Superior temporal gyrus (tissue), 1 donor: Measurements from ENCODE around the gene DACH1.
A peak's percentile ranks its signal among the peaks of the same experiment; 100 is the strongest.
"Not testable (repeated sequence)": the region's sequence is repeated elsewhere in the genome, so short reads cannot be mapped to it uniquely, and the experiment has no call there.

Source experiments
- DNase-seq: peaks from one replicate; pipeline ENCODE4 v3.0.0-alpha.2; 2016; ENCODE audit errors: extremely low spot score

The DACH1 gene

DNA sequence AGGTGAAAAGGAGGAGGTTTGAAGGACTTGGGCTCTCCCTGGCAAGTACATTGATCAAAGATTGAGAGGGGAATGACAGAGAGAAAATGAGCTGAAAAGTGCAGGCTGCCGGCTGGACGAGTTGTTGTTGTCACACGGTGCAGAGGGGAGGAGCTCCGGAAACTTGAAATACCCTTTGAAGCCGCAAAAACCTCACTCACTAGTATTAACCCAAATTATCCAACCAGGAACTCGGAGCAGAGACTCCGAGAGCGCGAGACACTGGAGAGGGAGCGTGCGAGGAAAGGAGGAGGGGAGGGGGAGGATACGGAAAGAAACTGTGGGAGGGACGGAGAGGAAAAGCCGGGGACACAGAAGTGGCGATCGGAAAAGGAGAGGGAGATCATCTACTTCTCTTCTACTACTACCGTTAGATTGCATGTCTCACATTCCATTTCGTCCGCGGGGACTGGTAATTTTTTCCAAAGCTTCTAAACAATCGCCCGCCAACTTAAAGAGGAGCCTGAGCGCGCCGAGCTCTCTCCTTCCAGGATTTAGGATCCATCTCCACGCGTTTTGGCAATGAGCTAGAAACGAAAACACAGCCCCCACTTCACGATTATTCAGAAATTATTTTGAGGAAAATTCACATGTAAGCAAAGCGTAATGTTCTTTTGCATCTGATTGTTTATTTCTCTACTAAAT lies at the start of gene DACH1:
DACH1 (minus strand) TSS at position 74 of the 684 bp plus-strand sequence.
- DNase-seq = peak; percentile 32

GRCh38 chr13:71913717-71914116 lies 46.7 kb upstream of the DACH1 start:
- no peak for DNase-seq

DNA sequence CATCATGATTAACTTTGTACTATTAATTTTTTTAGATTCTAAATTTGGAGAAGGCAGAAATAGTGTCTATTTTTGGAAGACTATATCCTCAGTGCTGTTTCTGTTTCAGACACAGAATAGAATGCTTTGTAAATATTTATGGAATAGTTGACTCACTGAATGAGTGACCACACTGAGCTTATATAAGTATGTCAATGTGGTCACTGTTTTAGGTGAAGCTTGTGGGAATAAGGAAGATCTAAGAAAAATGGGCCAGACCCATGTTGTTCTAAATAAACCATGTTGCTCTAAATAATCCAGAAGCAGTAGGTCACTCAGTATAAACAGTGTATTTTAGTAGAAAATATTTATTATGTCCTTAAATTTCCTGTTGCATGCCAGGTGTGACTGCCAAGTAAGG lies 45.5 kb upstream of the DACH1 start:
- no peak for DNase-seq

GRCh38 chr13:71906448-71906847 lies 39.4 kb upstream of the DACH1 start:
- no peak for DNase-seq

GRCh38 chr13:71902676-71903075 lies 35.7 kb upstream of the DACH1 start:
- DNase-seq = no peak

- DNase-seq = not testable (repeated sequence)
Measured at GRCh38 chr13:71893506-71893905, 26.5 kb upstream of the DACH1 start.

DNA sequence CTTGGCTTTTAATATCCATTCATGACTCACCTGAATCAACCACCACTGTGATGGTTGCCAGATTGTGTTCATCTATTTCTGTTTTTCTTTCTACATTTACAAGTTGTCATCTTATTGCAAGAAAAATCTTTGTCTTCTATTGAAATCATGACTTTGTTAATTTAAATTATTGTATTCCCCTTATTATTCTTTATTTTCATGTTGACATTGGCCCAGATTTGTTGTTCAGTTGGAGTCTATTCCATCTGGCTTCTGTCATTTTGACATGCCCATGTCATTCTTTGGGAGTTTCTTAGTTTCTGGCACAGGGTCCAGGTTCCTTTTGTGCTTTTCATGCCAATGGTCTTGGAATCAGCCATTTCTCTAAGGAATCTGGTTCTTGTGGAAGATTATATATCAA lies 19.9 kb upstream of the DACH1 start:
- DNase-seq = no peak

- no peak for DNase-seq
Measured at GRCh38 chr13:71882120-71882519, 15.1 kb upstream of the DACH1 start.

DNA sequence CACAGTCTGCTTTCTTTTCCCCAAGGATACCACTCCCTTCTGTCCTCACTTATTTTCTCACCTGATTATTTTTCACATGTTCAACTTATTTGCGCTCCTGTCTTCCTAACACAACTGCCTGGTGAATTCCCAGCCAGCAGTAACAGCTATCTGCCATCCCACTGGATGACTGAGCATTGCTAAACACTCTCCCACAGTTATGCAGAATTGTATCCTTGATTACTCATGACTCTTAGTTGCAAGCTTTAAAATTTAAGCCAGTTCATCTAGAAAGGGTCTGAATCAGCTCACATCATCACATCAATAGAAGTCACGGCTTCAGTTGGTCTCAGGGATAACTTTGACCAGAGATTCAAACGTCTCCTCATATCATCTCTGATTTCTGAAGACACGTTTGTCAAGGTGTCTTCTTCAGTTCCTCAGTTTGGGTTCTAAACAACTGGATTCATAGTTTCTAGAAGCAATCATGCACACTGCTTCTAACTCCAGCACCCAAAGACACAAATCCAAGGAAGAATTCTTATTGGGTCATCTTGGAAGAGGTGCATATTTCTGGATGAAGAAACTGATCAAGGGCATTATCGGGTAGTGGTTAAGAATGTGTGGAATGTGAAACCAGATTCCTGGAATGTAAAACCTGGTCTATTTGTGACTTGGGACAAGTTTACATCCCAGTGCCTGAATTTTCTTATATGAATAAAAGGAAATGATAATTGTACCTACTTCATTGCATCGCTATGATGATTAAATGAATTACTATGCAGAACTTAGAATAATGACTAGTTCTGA lies 13.9 kb upstream of the DACH1 start:
- no peak for DNase-seq

DNA sequence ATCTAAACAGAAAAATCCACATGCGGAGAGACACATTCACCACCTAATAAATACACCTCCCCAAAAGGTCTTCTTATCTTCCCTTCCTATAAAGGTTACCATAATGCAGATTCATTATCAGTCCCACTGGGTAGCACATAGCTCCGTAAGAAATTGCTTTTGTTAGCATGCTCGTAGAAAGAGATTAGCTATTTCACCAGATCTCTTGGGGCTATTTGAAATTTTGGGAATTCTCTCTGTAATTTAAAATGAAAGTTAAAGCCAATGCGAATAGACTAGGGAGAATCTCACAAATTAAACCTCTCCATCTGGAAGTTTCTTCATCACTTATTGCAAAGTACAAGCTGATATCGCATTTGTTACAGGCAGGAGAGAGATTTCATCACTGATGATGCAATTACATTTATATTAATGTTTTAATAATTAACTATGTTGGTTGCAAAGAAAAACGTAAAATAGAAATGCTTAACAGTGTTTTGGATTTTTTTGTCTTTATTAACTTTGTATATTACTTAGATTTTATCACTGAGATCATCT lies 12.9 kb upstream of the DACH1 start:
- no peak for DNase-seq

- DNase-seq = peak; percentile 56
Measured at GRCh38 chr13:71879129-71879535, 12.1 kb upstream of the DACH1 start.

DNA sequence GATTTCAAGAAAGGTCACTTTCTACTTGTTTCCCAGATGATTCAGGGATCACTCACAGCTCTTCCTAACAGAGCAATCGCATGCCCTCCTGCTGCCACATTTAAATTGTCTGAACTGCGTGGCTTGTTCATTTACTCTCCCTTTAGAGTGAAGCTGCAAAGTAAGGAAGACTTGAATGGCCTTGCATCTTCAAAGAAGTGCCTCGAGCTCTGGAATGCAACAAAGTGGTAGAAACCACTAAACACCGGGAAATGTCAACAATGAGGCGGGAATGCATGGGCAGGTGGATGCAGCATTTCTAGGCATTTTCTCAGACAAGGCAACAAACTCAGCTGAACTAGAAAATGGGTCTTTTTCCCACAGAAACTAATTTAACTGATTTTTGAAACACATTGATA lies 10.3 kb upstream of the DACH1 start:
- no peak for DNase-seq

DNA sequence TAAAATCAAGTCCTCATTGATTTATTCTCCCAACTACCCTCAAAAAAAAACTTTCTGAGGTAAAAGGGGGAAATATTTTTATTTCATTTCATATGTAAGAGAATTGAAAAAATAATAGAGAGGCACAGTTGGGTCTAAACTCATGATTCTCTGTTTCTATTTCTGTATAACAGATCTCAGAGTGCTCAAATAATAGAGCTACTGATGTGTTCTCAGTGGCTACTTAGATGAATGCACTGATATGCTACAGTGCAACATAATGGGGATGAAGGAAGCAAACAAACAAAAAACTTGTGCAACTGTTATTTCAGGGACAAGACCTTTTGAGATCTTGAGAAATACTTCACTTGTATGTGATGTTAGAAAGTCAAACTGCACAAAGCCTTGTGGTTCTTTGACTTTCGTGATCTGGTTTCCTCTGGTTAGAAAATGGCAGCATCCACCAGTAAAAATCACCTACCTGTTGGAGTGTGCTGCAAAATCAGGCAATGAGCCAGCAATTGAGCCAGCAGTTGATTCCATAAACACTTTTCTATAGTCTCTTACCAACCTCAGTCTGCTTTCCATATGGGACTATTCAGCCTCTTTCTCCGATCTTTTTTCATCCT lies 9.7 kb upstream of the DACH1 start:
- no peak for DNase-seq

DNA sequence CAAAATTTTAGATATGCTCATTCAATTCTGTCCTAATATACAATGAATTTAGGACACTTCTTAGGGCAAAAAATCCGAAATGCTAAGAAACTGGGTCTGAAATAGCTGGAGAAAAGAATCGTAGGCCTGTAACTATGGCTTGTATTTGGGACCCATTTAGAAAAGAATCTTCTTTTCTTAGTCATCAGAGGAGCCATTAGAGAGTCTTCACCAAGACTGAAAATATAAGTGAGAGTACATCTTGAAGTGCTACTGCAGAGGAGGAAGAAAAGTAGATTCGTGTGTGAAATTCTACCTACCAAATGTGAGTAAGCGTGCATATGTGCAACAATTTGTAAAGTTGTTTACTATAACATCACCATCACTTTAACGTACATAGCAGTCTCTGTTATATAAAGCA lies 8.8 kb upstream of the DACH1 start:
- DNase-seq = no peak

- DNase-seq = no peak
Measured at GRCh38 chr13:71874458-71874857, 7.5 kb upstream of the DACH1 start.

DNA sequence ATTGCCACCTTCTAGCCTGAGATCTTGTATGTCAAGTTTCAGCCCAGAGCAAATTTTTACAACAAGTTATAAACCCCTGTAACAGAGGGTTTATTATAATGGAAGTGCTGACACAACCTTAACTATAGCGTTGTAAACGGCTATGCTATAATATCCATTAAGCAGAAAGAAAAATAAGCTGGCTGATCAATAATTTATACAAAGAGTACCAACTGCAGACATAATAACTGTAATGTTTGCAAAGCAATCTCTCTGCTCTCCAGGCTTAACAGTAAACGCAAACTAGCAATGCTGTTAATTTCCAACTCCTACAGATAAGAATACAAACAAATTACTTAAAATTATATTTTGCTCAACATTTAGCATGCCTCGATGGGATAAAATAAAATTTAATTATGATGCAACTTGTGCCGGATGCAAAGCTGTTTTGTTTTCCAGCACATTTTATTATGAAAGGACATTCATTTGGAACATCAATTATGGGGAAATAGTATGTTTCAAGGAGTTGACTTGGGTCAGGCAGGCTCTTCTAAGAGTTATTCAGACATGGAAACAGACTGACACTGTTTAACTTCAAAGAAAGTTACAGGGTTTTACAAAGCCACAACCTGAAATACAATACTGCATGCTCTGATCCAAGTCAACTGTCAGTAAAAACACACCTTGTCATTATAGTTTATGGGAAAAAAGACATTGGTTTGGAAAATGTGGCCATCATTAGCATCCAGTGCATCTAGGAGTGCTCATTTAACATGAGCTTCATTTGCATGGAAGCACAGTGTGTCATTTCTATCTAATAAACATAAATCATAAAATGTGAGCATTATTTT lies 6.6 kb upstream of the DACH1 start:
- no peak for DNase-seq

DNA sequence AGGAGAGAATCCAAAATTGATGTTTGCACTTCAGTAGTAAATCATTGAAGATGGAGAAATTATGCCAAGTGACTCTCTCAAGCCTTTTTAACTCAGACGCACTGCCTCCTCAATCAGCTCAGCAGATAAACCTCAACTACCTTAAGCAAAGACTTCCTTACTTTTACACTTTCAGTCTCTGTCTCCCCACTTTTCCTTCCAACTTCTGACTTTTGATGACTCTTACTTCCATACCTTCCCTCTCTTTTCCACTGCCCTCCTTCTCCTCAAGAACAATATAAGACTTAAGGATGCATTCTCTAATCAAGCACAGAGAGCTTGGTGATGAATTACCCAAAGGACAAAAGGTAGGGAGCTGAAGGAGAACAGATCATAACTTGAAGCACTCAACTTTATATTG lies 4.8 kb upstream of the DACH1 start:
- DNase-seq = no peak

DNA sequence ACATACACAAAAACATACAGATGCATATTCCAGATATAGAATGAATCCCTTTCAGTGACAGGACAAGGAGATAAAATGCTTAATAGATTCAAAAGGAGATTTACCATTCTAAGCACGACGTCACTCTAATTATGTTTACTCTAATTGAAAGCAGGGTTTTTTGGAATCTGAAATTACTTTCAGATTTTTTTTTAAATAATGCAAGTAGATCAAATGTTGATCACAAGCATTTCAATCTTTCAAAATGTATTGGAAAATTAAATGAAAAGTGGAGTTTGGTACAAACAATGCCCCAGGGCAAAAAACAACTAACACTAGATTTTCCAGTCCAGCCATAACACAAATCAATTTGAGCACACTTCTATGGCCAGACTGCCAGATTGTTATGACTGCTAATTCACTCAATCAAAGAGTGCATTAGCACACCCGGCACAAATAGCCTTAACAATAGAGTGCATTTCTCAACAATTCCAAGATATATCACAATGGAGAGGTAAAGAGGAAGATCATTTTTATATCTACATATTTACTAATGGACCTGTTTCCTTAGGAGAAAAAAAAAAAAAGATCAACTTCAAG lies 4.3 kb upstream of the DACH1 start:
- no peak for DNase-seq

DNA sequence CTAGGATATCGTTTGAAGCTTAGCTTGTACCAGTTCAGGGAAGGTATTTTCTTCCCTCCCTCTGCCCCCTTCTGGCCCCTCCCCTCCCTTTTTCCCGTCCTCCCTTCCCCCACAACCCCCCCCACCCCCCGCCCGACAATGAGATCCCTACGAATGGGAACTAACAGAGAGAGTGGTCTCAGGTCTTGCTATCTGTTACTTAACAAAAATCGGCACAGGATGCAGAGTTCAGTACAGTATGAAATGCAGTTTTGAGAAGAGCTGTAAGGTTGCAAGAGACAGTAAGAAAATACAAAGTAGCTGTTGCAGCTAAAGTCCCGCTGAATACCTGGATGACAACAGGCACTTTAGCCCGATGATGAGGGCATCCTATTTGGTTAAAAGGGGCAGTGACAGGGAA lies 3.1 kb upstream of the DACH1 start:
- DNase-seq = no peak

GRCh38 chr13:71869274-71869673 lies 2.3 kb upstream of the DACH1 start:
- no peak for DNase-seq

DNA sequence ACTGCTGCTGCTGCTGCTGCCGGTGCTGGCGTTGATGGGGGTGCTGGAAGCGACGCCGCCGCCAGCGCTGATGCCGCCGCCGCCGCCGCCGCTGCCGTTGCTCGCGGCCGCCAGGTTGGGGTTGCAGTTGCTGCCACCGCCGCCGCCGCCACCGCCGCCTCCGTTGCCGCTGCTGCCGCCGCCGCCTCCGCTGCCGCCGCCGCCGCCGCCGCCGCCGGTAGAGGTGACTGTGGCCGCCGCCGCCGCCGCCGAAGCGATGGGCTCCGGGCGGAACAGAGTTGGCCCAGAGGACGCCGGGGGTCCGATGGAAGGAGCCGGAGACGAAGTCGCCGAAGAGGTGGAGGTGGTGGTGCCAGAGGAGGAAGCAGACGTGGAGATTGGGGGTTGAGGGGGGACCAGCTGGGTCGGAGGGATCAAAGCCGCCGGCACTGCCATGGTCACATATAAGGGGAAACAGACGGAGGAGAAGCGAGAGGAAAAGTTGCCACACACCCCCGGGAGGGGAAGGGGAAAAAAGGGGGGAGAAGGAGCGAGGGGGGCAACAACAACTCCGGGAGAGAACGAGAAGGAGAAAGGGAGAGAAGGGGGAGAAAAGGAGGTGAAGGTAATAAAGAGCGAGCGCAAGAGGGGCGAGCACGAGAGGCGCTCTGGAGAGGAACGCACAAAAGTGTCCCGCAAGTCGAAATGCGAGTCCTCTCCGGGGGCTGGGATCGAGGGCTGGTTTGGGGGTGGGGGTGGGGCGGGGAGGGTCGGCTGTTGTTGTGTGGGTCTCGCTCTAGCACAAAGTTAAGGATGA lies 471 bp downstream of the DACH1 start:
- no peak for DNase-seq
